GM18498 (cell line): ENCODE measurements around the gene MGMT.

ENCODE experiments used
- ATAC-seq: cut with Tn5 transposase; IDR thresholded peaks from one replicate; pipeline ENCODE4 v1.9.1; 2021; ENCODE audit warnings: mild to moderate bottlenecking, moderate library complexity; ENCODE audit not compliant: unreplicated experiment

Gene MGMT

DNA sequence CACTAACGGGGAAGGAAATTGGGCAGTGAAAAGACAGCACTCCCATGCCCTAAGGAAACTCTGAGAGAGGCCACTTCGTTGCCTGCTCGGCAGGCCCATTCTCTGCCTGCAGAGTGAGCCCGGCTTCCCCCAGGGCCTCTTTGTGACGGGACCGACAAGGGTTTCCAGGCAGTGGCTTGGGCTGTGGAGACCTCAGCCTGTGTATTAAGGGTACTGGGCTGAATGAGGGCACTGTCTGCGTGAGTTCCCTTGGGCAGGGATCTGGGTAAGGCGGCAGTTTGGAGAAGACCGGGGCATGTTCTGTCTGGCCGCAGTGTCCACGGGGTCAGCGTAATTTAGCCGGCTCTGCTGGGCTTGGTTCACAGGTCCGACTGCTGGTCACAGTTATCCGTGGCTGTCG lies 237.2 kb downstream of the MGMT start:
- no peak for ATAC-seq

DNA sequence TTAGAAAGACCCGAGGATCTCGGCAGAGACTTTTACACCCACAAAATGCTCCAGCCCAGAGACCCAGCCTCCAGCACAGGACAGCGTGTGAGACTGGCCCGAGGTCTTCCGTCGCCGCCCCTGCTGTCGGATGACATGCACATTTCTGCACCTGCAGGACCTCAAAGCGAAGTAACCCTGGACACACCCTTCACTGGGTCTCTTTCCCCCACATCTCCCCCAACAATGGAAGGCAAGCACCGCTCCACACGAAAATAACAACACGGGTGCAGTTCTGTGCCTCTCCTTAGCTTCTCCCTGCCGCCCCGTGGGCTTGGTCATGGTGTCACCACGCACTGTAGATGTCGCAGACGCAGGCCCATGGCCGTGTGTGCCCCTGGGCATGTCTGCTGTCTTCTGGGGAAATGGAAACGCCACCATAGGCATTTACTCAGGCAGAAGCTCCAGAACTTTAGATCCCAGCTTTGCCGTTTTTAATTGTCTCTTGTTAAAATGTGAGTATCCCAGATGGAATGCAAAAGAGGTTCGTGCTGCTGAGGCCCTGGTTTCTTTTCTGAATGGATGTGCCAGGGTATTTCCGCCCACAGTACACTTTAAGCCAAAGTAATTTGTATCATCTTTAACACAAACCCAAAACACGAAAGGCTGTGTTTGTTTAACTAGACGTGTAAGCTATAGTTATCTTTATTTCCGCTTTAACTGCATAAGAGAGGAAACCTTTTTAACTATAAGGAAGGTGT lies 237.9 kb downstream of the MGMT start:
- ATAC-seq = no peak

DNA sequence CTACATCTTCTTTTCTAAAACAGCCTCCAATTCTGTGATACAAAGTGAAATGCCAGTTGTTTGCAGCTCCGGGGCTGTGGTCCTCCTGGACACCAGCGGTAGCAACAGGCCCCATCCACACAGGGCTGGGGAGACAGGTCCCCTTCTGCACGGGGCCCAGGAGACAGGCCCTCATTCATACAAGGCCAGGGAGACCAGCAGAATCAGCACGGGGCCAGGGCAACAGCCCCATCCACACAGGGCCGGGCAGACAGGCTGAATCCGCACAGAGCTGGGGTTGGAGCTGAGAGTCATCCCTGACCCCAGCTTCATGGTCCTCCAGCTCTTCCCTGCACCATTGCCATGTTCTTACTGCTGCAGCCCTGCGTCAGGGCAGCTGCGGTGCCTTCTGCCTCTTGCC lies 238.6 kb downstream of the MGMT start:
- ATAC-seq = no peak

DNA sequence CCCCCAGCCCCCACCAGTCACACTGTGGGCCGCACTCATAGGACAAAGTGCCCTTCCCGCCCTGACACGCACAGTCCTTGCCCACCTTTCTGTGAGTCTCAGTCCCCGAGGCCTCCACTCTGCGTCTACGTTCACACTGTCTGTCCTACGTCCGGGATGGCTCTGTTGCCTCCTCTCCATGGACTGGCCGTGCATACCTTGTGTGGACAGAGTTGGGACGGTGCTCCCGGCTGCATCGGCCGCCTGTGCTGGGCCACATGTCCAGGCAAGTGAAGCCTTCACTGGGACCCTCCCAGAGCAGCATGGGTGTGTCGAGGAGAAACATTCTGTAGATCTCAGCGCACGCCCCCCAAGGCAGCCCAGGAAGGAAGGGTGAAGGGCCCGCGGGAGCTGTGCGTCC lies 239.0 kb downstream of the MGMT start:
- no peak for ATAC-seq

DNA sequence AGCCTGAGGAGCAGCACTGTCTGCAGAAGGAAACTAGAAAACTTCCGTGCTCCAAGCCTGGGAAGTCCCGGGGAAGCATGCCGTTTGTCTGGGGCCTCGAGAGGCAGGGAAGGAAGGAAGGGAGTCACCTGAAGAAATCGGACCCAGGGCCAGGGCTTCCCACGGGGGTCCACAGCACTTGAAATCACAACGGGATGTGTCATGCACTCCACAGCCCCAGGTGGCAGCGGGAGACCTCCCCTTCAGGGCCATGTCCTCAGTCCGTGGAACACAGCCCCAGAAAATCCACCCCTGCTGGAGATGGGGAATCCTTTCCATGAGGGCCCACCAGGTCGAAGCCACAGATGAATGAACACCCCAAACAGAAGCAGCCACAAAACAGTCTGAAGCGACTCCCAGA lies 239.5 kb downstream of the MGMT start:
- no peak for ATAC-seq

DNA sequence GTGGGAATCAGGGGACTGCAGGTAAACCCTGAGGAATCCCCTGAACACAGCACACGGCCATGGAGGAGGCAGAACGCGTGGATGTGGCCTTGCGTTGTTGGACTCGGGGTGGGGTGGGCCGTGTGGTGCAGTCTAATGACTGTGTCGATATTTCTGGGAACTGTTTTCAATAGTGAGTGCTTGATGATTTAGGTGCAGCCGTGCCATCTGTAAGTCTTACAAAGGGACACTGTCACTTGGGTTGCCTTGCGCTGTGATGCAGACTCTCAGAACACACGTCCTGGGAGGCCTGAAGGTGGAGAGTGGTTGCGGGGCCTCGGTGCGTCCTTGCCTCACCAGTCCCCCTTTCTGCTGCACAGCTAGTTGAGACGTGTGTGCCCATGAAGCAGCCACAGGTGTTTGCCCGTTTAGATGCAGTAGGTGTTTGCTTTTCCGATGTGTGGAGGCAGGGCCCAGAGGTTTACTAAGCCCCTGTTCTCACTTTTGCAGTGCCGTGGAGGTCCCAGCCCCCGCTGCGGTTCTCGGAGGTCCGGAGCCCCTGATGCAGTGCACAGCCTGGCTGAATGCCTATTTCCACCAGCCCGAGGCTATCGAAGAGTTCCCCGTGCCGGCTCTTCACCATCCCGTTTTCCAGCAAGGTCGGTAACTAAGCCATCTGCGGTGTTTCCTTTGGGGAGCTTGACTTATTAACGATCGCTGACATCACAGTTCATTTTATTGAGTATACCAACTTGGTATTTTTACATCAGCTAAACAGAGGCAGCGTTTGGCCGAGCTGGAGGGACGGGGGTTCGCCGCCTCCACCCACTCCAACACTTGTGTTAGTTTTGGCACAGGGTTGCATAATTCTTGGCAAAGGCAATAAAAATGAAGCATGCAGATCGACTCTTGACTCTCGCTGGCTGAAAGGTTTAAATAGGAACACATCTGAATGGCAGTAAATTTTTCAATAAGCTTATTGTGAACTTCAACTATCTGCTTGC lies 240.7 kb downstream of the MGMT start:
- no peak for ATAC-seq

DNA sequence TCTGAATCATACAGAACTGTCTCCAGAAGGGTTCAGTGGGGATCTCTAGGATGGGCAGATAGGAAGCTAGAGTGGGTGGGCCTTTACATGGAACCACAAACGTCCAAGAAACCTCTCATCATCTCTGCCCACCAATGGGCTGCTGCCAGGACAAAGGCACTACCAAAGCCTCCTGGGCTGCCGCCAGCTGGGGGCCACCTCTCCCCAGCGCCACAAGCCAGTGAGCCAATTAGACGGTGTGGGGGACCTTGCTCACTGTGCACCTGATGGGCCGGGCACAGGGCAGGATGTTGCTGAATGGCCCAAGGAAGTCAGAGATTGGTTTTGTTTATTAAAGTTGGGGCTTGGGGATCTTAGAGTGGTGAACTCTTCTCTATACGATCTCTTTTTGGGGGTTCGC lies 242.1 kb downstream of the MGMT start:
- ATAC-seq = no peak

DNA sequence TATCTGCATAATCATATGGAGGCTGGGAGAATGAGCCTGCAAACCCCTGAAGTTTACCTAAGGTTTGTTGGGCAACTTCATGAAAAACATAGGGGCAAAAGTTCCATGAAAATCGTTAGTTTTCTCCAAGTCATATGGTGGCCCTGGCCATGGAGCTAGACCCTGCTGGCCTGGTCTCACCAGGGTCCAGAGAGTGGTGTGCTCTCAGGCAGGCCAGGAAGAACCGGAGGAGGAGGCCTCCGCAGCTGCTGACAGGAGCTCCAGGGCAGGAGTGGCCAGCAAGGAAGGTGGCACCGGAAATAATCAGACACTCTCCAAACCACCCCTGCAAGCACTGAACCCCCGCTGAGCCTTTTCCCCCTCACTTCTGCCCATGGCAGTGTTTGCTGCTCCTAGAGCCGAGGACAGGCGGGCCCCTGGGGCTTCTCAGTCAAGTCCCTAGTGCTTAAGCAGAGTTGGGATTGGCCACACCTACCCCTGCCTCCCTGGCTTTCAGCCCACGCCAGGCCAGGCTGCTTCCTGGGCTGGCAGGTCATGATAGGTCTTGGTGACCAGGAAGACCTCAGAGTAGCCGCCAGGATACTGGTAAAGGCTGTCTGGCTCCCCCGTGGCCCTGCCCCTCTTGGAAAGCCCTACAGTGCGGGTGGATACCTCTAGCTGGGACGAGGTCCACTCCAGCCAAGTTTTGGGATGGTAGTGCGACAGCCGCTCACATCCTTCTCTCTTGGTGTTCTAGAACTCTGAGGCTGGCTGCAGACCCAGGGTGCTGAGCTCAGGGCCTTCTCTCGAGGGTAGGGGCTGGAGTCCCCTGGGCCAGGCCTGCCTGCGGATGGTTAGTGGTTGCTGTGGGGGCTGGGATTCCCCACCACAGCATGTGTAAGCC lies 242.8 kb downstream of the MGMT start:
- ATAC-seq = no peak

DNA sequence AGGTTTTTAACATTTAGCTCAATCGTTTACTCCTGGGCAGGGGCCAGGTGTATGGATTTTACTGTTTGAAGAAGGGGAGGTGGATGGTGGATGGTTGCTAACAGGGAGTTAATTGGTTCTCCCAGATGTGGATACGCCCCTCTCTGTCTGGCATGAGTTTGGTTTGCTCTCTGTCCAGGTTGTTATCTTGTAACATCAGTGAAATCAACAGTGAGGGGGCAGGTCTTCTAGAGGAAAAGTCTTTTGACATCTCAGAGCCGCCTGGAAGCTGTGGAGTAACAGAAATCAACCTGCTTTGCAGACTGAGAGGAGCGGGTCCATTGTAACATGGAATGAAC lies 243.4 kb downstream of the MGMT start:
- no peak for ATAC-seq

DNA sequence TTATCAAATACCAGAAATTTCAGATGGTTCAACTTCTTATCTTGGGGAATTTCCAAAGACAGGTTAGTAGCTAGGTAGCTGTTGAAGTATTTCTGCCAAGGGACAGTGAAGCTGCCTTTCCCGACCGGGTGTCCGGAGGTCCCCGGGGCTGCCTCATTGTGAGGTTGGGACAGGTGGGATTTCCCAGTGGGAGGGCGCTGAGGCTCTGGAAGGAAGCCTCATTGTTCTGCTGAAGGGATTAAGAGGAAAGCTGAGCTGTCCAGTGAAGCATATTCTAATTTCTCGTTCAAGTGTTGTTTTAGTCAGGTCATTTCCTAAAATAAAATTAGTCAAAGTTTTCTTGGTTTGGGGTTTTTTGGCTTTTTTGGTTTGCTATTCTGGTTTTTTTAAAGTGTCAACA lies 244.2 kb downstream of the MGMT start:
- no peak for ATAC-seq

DNA sequence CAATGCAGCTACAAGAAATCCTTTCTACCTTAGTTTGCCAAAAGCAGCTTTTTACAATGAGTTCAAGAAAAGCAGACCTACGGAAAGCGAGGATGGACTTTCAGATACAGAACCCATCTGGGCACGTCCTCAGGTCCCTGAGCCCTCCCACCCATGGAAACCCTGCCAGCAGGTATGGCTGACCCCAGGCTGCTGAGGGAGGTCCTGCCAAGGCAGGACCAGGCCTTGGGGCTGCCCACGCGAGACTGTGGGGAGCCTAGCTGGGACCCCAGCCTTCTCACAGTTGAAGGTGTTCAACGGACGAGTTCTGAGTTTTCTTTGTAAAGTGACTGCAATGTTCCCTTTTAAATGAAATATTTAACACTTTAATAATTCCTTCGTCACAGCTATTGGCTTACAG lies 245.0 kb downstream of the MGMT start:
- no peak for ATAC-seq

DNA sequence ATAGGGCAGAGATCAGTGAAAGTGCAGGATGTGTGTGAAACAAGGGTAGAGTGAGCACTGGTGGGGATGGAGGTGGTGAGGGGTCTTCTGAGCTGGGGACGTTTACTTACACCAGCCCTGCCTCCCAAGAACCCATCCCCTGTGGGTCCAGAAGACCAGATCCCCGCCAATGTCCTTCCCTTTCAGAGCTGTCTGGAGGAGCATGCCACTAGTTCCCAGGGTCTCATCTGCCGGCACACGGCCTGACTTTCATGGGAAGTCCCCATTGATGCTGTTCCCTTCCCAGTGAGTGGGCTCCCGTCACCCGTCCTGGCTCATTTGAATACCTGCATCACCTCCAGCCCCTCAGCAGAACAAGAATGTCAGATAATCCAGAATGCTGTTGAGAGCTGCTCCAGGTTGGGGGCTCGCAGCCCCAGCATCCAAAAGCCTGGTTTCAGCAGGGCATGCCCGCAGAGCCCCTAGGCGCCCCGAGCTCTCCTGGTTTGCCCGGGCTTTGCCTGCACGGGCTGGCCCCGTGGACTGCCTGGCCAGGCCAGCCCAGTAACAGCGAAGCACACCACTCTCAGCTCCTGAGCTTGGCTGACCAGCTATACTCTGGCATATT lies 246.7 kb downstream of the MGMT start:
- ATAC-seq = no peak

DNA sequence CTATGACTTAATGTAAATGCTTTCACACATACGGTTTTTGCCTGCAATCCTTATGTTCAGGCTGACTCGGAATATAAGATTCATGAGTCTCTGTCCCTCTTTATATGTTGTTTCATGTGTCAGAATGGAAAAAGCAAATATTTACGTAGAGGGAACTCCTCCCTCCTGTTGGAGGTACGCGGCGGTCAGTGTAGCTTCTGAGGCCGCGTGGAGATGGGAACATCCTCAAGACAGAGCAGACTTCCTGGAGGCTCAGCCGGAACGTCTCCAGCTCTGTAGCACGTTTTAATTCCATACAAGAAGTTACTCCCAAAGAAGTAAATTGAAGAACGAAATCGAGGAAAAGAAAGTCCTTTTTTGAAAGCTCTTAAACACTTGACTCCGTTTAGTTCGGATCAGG lies 248.8 kb downstream of the MGMT start:
- no peak for ATAC-seq

DNA sequence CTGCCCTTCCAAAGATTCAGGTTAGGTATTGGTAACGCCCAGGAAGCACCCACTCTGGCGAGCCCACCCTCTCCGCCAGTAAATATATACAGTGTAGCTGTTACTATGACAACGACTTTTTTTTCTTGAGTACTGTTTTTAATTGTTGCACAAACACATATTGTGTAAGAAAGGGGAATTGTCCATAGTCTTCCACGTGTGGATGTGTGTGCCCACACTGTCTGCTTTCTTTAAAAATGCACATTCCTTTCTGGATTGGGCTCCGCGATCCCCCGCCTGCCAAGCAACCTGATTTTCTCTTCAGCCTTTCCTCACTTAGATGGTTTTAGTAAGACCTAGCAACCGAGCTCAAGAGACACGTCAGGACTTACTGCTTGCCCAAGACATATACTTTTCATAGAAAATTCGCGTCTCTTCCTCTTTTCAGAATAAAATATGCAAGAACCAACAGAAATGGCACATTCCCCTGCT lies 249.2 kb downstream of the MGMT start:
- no peak for ATAC-seq

DNA sequence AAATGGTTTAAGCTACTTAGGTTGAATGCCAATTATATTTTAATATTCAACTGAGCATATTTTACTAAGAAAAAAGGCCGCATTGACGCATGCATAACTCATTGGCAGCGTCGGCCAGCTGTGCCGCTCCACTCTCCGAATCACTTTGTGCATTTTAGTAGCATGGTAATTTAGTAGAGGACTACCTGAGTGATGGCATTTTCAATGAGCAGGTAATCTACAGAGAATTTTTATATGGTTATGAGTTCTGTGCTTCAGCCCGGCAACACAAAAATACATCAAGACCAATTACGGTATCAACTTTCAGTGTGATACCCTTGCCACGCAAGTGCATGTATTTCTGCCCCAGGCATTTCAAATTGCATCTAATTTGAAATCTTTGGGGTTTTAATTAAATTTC lies 249.8 kb downstream of the MGMT start:
- no peak for ATAC-seq

DNA sequence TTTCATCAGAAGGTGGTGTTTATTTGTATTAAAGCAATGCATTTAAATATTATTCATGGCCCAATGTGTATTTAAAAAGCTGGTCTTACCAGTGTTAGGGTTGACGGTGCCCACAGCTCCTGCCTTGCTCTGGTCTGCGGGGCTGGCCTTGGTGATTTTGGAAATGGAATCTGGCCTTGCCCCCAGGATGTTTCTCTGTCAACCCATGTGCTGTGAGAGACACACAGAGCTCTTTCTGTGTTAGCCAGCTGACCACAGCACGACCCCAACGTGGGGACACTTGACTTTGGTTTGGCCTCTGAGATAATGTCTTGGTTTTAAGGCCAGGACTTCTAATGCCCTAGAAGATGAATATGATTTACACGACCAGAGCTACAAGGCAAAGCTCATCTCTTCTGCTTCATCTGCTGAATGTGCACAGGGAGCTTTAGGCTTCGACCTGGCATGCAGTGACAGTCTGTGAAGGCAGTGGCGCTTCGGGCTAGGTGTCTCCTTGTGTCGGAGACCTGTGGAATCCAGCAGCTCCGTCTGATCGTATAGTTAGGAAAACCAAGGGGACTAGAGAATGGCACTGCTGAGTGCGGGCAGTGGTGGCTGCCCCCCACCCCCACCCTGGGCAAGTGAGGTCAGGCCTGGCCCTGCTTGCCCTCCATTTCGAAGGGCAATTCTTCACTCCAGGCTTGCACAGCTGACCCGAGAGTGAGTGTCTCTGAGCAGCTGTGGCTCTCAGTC lies 250.9 kb downstream of the MGMT start:
- no peak for ATAC-seq

DNA sequence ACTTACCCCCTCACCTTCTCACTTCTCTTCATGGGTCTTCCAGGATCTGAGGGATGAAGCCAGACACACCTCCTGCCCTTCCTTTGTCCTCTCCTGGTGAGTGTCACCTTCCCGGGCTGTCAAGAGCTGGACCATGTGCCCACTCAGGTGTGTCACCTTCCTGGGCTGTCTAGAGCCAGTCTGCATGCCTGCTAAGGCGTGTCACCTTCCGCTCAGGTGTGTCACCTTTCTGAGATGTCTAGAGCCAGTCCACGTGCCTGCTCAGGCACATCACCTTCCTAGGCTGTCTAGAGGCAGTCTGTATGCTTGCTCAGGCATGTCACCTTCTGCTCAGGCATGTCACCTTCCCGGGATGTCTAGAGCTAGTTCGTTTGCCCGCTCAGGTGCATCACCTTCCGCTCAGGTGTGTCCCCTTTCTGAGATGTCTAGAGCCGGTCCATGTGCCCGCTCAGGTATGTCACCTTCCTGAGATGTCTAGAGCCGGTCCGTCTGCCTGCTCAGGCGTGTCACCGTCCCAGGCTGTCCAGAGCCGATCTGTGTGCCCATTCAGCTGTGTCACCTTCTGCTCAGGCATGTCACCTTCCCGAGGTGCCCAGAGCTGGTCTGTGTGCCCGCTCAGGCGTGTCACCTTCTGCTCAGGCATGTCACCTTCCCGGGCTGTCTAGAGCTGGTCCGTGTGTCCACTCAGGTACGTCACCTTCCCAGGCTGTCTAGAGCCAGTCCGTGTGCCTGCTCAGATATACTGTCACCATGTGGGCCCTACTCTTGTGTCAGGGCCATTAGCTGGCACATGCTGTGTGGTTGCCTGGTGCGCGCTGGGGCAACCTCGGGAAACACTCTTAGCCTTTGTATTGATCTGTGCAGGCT lies 251.7 kb downstream of the MGMT start:
- no peak for ATAC-seq

DNA sequence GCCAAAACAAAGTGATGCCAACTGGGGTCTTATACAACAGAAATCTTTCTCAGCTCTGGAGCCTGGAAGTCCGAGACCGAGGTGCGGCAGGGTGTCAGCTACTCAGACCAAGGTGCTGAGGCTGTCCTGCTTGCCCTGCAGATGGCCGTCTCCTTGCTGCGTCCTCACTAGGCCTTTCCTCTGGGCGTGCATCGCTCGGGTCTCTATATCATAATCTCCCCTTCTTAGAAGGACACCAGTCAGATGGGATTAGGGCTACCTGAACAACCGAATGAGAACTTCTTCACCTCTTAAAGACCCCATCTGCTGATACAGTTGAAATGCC lies 252.3 kb downstream of the MGMT start:
- ATAC-seq = no peak

DNA sequence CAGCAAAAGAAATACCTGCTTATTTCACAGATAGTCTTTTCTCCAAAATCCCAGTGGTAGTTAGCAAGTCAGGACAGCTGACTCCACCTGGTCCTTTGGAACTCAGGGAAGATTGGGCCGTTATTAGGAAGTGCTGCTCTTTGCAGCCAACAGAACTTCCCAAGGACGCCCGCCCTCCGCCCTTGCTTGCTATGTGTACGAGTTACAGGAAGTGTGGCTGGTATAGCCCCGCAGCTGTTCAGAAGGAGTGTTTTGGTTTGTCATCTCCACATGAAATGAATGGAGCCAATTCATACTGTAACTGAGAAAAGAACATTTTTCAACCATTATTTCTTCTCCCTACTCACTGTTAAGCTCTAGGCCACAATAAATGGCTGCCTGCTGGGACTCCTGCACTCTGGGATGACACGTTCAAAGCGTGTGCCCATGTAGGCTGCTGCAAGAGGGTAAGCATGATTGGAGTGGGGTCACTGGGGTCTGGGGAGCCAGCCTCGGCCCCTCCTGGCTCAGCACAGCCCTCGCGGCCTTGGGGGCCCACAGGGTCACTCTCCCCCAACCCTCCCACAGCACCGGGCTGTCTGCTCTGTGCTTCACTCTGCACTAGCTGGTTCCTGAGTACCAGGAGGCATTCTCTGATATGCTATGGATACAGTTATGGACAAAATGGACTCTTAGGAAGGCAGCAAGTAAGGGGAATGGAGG lies 253.0 kb downstream of the MGMT start:
- no peak for ATAC-seq
